Loucy (cell line): ENCODE results near the gene SNX22.

Experiments
- CTCF ChIP-seq: fragments of 200-600 bp; sonication (generic); conservative IDR thresholded peaks from 2 replicates; pipeline ENCODE4 v1.5.1; 2014; ENCODE audit warnings: mild to moderate bottlenecking, antibody characterized with exemption, low read length
- EZH2phosphoT487 ChIP-seq: fragments of 200-600 bp; IDR thresholded peaks from 2 replicates; pipeline ENCODE4 v1.6.1; 2018; ENCODE audit warnings: antibody characterized with exemption, mild to moderate bottlenecking, moderate library complexity, borderline replicate concordance

- TF ChIP-seq CTCF (no peak), EZH2phosphoT487 (no peak)
Observed at GRCh38 chr15:64105113-64105704, 46.3 kb upstream of the SNX22 start.
